NCI-H2171 treated with DMSO at 0.1 percent for 48 hours (cell line): ENCODE measurements around the gene DLEC1.

ENCODE experiments used
- DNase-seq: peaks from one replicate; lab custom pipeline; 2025; lab: John Stamatoyannopoulos, UW

DLEC1 gene

GRCh38 chr3:38108649-38109579 lies 69.9 kb downstream of the DLEC1 start:
- no peak for DNase-seq

GRCh38 chr3:38109580-38110313 lies 70.7 kb downstream of the DLEC1 start:
- no peak for DNase-seq

GRCh38 chr3:38110314-38111050 lies 71.5 kb downstream of the DLEC1 start:
- no peak for DNase-seq

- no peak for DNase-seq
Measured at GRCh38 chr3:38111201-38111600, 72.2 kb downstream of the DLEC1 start.

- DNase-seq = no peak
Measured at GRCh38 chr3:38111696-38112377, 72.8 kb downstream of the DLEC1 start.

- DNase-seq = no peak
Measured at GRCh38 chr3:38112378-38112761, 73.4 kb downstream of the DLEC1 start.

GRCh38 chr3:38114052-38114874 lies 75.3 kb downstream of the DLEC1 start:
- DNase-seq = no peak

- DNase-seq = no peak
Measured at GRCh38 chr3:38114875-38115644, 76.1 kb downstream of the DLEC1 start.

GRCh38 chr3:38115645-38116427 lies 76.8 kb downstream of the DLEC1 start:
- no peak for DNase-seq

- DNase-seq = no peak
Measured at GRCh38 chr3:38116471-38117162, 77.6 kb downstream of the DLEC1 start.

- DNase-seq = no peak
Measured at GRCh38 chr3:38117163-38117716, 78.2 kb downstream of the DLEC1 start.

- DNase-seq = no peak
Measured at GRCh38 chr3:38117748-38118420, 78.9 kb downstream of the DLEC1 start.

- DNase-seq = no peak
Measured at GRCh38 chr3:38118421-38119247, 79.6 kb downstream of the DLEC1 start.

GRCh38 chr3:38119248-38119544 lies 80.2 kb downstream of the DLEC1 start:
- DNase-seq = no peak

GRCh38 chr3:38119821-38120692 lies 81.0 kb downstream of the DLEC1 start:
- DNase-seq = no peak
